IMR-90 (cell line): Measurements from ENCODE around the gene FBXO44. TPM values are rescaled to one million over a fixed set of nuclear protein-coding genes. Genes with fewer than 3 reads are reported as not detected.

Source experiments
- ATAC-seq: fragments of 200-7000 bp; cut with Tn5 transposase; 2 replicates; pipeline ENCODE4 v1.9.1; 2020; ENCODE audit warnings: low read depth, mild to moderate bottlenecking, moderate library complexity
- BruUV-seq: library from RNA; stranded (reverse); fragments of 400-500 nt; replicated peaks from 2 replicates; lab custom pipeline; 2021; lab: Mats Ljungman, UMichigan
- CTCF ChIA-PET: fragments of 300-600 bp; formaldehyde crosslinking; extraction: SDS; loops from one replicate; lab custom pipeline; 2021; ENCODE audit warnings: antibody characterized with exemption; lab: Yijun Ruan, JAX
- POLR2A ChIA-PET: fragments of 300-600 bp; sonication (Branson Sonifier 250); formaldehyde crosslinking; loops from one replicate; lab custom pipeline; 2022; ENCODE audit warnings: antibody characterized with exemption; ENCODE audit not compliant: unreplicated experiment; lab: Charles Lee
- DNase-seq: peaks from one replicate; pipeline ENCODE4 v3.0.0; 2013
- H2AFZ ChIP-seq: replicated peaks from 2 replicates; pipeline ENCODE3; 2013; ENCODE audit warnings: low read length, mild to moderate bottlenecking; ENCODE audit not compliant: poor library complexity
- H2AK5ac ChIP-seq: 2 replicates; pipeline ENCODE4 v1.6.1; 2013; ENCODE audit warnings: low read depth, low read length, inconsistent platforms
- H2AK9ac ChIP-seq: replicated peaks from 2 replicates; pipeline ENCODE3; 2013; ENCODE audit warnings: mild to moderate bottlenecking, low read depth, low read length, moderate library complexity; ENCODE audit not compliant: poor library complexity
- H2BK120ac ChIP-seq: 2 replicates; pipeline ENCODE4 v1.6.1; 2013; ENCODE audit warnings: low read depth, low read length, inconsistent platforms
- H2BK15ac ChIP-seq: 3 replicates; pipeline ENCODE4 v1.6.1; 2013; ENCODE audit warnings: low read depth, low read length, inconsistent platforms
- H2BK20ac ChIP-seq: 2 replicates; pipeline ENCODE4 v1.6.1; 2013; ENCODE audit warnings: low read depth, mild to moderate bottlenecking, inconsistent platforms, low read length, moderate library complexity
- H2BK5ac ChIP-seq: 2 replicates; pipeline ENCODE4 v1.6.1; 2013; ENCODE audit warnings: mild to moderate bottlenecking, low read depth, low read length, inconsistent platforms; ENCODE audit not compliant: poor library complexity, severe bottlenecking
- H3K14ac ChIP-seq: replicated peaks from 2 replicates; pipeline ENCODE4 v1.6.1; 2013; ENCODE audit warnings: low read depth, low read length, inconsistent platforms
- H3K18ac ChIP-seq: 2 replicates; pipeline ENCODE4 v1.6.1; 2013; ENCODE audit warnings: low read depth, low read length, control low read depth
- H3K23ac ChIP-seq: 2 replicates; pipeline ENCODE4 v1.6.1; 2013; ENCODE audit warnings: low read depth, low read length, inconsistent platforms
- H3K27ac ChIP-seq: 2 replicates; pipeline ENCODE4 v1.5.1; 2013; ENCODE audit warnings: mild to moderate bottlenecking, control low read depth, low read length; ENCODE audit not compliant: insufficient read depth
- H3K27me3 ChIP-seq: 2 replicates; pipeline ENCODE4 v1.6.1; 2013; ENCODE audit warnings: low read length; ENCODE audit not compliant: control insufficient read depth, insufficient read depth
- H3K36me3 ChIP-seq: 2 replicates; pipeline ENCODE4 v1.6.1; 2013; ENCODE audit warnings: low read length, mixed read lengths; ENCODE audit not compliant: control insufficient read depth, insufficient read depth
- H3K4ac ChIP-seq: 2 replicates; pipeline ENCODE4 v1.6.1; 2013; ENCODE audit warnings: low read depth, low read length, inconsistent platforms
- H3K4me1 ChIP-seq: 2 replicates; pipeline ENCODE4 v1.6.1; 2013; ENCODE audit warnings: low read length, mixed read lengths; ENCODE audit not compliant: control insufficient read depth, insufficient read depth
- H3K4me2 ChIP-seq: 2 replicates; pipeline ENCODE4 v1.6.1; 2013; ENCODE audit warnings: low read depth, mild to moderate bottlenecking, control low read depth, low read length, moderate library complexity
- H3K4me3 ChIP-seq: 2 replicates; pipeline ENCODE4 v1.5.1; 2013; ENCODE audit warnings: low read depth, mild to moderate bottlenecking, control low read depth, low read length, moderate library complexity; ENCODE audit not compliant: insufficient read depth
- H3K56ac ChIP-seq: 2 replicates; pipeline ENCODE4 v1.6.1; 2013; ENCODE audit warnings: low read length, inconsistent platforms; ENCODE audit not compliant: insufficient read depth; ENCODE audit errors: extremely low read depth
- H3K79me1 ChIP-seq, 2 experiments: 2 replicates each; pipeline ENCODE4 v1.6.1; 2013; ENCODE audit warnings: low read length in 2 of 2, inconsistent platforms in 1 of 2, low read depth in 1 of 2
- H3K9ac ChIP-seq: 2 replicates; pipeline ENCODE4 v1.6.1; 2013; ENCODE audit warnings: low read depth, low read length, control low read depth
- H3K9me1 ChIP-seq: 2 replicates; pipeline ENCODE4 v1.6.1; 2013; ENCODE audit warnings: low read length, inconsistent platforms; ENCODE audit not compliant: insufficient read depth
- H3K9me3 ChIP-seq: 2 replicates; pipeline ENCODE4 v1.6.1; 2013; ENCODE audit warnings: low read length; ENCODE audit not compliant: control insufficient read depth, insufficient read depth
- H4K20me1 ChIP-seq: 2 replicates; pipeline ENCODE4 v1.6.1; 2013; ENCODE audit warnings: low read length, inconsistent platforms; ENCODE audit not compliant: insufficient read depth
- H4K5ac ChIP-seq: 2 replicates; pipeline ENCODE4 v1.6.1; 2013; ENCODE audit warnings: mild to moderate bottlenecking, low read depth, low read length, control low read depth
- H4K8ac ChIP-seq, 2 experiments: 2 replicates each; pipeline ENCODE4 v1.6.1; 2013; ENCODE audit warnings: low read depth in 2 of 2, low read length in 2 of 2, control low read depth in 1 of 2, inconsistent platforms in 1 of 2
- H4K91ac ChIP-seq: 2 replicates; pipeline ENCODE4 v1.6.1; 2013; ENCODE audit warnings: low read depth, low read length, inconsistent platforms; ENCODE audit not compliant: insufficient read depth
- BHLHE40 ChIP-seq: fragments of 150-350 bp; IDR thresholded peaks from 2 replicates; pipeline ENCODE4 v1.6.1; 2016; ENCODE audit warnings: mild to moderate bottlenecking, low read depth, low read length
- ELK1 ChIP-seq: fragments of 150-350 bp; IDR thresholded peaks from 2 replicates; pipeline ENCODE4 v1.6.1; 2016; ENCODE audit warnings: low read depth, mild to moderate bottlenecking, low read length, moderate library complexity, borderline replicate concordance
- FOS ChIP-seq: fragments of 150-350 bp; IDR thresholded peaks from 2 replicates; pipeline ENCODE4 v1.6.1; 2016; ENCODE audit warnings: low read depth, low read length
- MAFK ChIP-seq: IDR thresholded peaks from 2 replicates; pipeline ENCODE4 v1.6.1; 2012; ENCODE audit warnings: low read depth, low read length, improper control_type of control experiment
- POLR2A ChIP-seq: IDR thresholded peaks from 2 replicates; pipeline ENCODE4 v1.6.1; 2012; ENCODE audit warnings: mild to moderate bottlenecking, low read depth, low read length
- WGBS, 2 experiments: methylation state at CpG; one replicate each; pipeline versions ENCODE4 v1.1.5 to v1.1.7; 2013; ENCODE audit warnings: missing lambda C conversion rate in 2 of 2; ENCODE audit not compliant: insufficient read length in 1 of 2; ENCODE audit errors: extremely low coverage in 2 of 2; 5-methylcytosine and 5-hydroxymethylcytosine counted together
- dilution Hi-C: fragments of 300-500 bp; cut with HindIII; formaldehyde crosslinking; loops from one replicate; pipeline ENCODE4 v1.14.3; 2018; ENCODE audit warnings: low sequenced_read_pairs; ENCODE audit not compliant: unreplicated experiment
- in situ Hi-C: fragments of 300-500 bp; cut with MboI; formaldehyde crosslinking; loops from 3 replicates; pipeline ENCODE4 v1.14.3; 2019; ENCODE audit warnings: low sequenced_read_pairs, inconsistent platforms, mixed read lengths
- intact Hi-C: fragments of 100-400 bp; cut with micrococcal nuclease; formaldehyde crosslinking; loops from 2 replicates; pipeline ENCODE4 v1.10.0; 2022
- polyA plus RNA-seq, 3 experiments: library from polyadenylated mRNA; depleted of rRNA; stranded (reverse); fragments of >200 nt; gene quantifications; 2 replicates each; pipeline ENCODE4 v1.2.3, GENCODE V29; 2012; ENCODE audit warnings: low replicate concordance in 1 of 3
- total RNA-seq: library from RNA; depleted of rRNA; stranded (reverse); fragments of >200 nt; gene quantifications from 2 replicates; pipeline ENCODE4 v1.2.3, GENCODE V29; 2012

FBXO44 gene
- total and polyA plus RNA-seq, 2 of the 4 experiments (the other 2 are of a cell fraction) = 9.3 to 25.5 TPM

GRCh38 chr1:11639372-11639771, 15.3 kb upstream of the FBXO44 start:
- Histone ChIP-seq H3K4me3 (no peak overlapping the region), H3K4me2 (no peak overlapping the region), H2BK5ac (no peak overlapping the region), H3K27ac (no peak overlapping the region), H2BK120ac (no peak overlapping the region), H3K9me1 (no peaks in the 10 kb centered on the region), H2AFZ (no peak overlapping the region), H3K4me1 (no peaks in the 10 kb centered on the region), H4K20me1 (no peaks in the 10 kb centered on the region), H3K79me1 (no peaks in the 10 kb centered on the region), H2AK9ac (no peak overlapping the region), H2BK20ac (no peak overlapping the region), H3K56ac (no peak overlapping the region), H4K8ac (no peak overlapping the region), H3K14ac (no peak overlapping the region), H3K23ac (no peak overlapping the region), H3K18ac (no peak overlapping the region), H2AK5ac (no peak overlapping the region), H4K91ac (no peak overlapping the region), H3K4ac (no peak overlapping the region), H3K36me3 (no peaks in the 10 kb centered on the region), H2BK15ac (no peak overlapping the region), H3K9ac (no peak overlapping the region), H3K27me3 (peaks cover 7% of the 10 kb centered on the region; the same call in 1 of the 2 replicates), H3K9me3 (no peaks in the 10 kb centered on the region), H4K5ac (no peak overlapping the region)
- no peak for ATAC-seq
- TF ChIP-seq MAFK (no peak), FOS (no peak), POLR2A (no peak), BHLHE40 (no peak), ELK1 (no peak)
- dilution Hi-C loops (no loop called here), in situ Hi-C loops (no loop called here), intact Hi-C loops (no loop called here)
- POLR2A ChIA-PET = no interaction called here
- 73% methylated on average over 2 of the region's 4 CpGs; no CpG with 5 or more reads in 1 of the 2 experiments for WGBS, 2 experiments
- CTCF ChIA-PET = no interaction called here
- BruUV-seq = no TSS peak
- no peak for DNase-seq
